HL-60/S4 (cell line): ENCODE data around the gene CDH4.
"Not testable (repeated sequence)": the region's sequence is repeated elsewhere in the genome, so short reads cannot be mapped to it uniquely, and the experiment has no call there.

ENCODE experiments used
- in situ Hi-C: fragments of 300-500 bp; cut with MboI; formaldehyde crosslinking; loops from 2 replicates; pipeline ENCODE4 v1.14.3; 2022; ENCODE audit warnings: low sequenced_read_pairs

The CDH4 gene

GRCh38 chr20:61845233-61845671 is 593.2 kb downstream of the CDH4 start:
- in situ Hi-C loops = no loop called here

DNA sequence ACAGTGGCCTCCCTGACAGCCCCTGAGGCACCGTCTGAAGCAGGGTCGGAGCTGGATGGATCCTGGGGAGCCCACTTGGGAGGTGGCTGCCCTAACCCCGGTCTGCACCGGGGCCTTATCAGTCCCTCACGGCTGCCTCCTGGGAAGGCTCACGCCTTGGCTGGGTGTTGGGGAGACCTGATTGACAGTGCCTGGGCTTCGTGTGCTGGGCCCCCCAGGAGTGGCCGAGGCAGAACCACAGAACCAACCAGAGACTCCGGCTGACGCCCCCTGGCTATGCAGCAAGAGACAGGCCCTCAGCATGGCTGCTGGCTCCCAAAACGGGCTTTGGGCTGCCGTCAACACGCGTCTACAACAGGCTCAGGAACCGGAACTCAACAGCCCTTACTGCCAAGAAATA is 594.0 kb downstream of the CDH4 start:
- in situ Hi-C loops = no loop called here

DNA sequence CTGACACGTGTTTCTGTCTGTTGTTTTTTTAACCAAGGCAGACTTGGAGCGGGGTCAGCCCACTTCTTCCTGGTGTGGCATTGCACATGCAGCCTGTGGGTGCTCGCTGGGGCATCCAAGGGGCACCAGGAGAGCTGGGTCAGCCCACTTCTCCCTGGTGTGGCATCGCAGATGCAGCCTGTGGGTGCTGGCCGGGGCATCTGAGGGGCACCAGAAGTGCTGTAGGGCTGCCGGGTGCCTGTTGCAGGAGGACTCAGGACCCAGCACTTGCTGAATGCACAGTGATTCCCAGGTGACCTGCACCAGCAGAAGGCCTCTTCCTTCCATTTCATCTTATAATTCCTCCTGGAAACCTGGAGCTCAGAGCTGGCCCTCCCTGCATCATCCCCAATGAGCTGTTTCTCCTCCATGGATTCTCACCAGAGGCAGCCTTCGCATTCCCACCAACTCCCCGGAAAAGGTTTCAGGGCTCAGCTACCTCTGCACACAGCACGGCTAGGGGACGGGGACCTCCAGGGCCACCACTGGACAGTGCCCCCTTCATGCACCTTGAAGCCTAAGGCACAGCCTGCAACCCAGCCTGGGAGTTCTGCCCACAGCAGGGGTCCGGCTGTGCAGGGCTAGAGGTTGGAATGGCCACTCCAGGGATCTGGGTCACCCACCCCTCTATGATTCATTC is 594.8 kb downstream of the CDH4 start:
- in situ Hi-C loops = no loop called here

DNA sequence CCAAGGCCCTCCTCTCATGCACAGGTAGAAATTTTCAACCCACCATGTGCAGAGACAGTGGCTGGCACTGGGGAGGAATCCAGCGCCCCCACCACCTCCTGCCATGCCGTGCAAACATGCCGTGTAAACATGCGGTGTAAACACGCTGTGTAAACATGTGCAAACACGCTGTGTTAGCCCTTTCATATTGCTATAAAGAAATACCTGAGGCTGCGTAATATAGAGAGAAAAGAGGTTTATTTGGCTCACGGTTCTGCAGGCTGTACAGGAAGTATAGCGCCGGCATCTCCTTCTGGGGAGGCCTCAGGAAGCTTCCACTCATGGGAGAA is 595.3 kb downstream of the CDH4 start:
- in situ Hi-C loops = no loop called here

DNA sequence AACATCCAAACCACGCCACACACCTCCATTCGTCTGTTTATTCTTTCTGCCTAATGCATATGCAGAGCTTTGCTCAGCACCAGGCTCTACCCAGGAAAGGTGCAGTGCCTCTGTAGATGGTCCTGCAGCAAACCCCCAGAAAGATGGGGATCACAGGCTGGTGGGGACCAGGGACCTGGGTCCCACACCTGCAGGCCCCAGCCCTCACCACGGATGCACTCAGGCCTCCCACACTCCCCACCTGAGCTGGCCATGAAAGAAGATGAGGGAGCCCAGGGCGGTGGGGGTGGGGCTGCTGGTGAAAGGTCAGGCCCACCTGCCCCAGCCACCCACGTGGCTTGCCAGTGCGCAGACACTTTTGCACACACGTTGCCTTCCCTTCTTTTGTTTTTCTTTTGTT is 595.9 kb downstream of the CDH4 start:
- in situ Hi-C loops = no loop called here

DNA sequence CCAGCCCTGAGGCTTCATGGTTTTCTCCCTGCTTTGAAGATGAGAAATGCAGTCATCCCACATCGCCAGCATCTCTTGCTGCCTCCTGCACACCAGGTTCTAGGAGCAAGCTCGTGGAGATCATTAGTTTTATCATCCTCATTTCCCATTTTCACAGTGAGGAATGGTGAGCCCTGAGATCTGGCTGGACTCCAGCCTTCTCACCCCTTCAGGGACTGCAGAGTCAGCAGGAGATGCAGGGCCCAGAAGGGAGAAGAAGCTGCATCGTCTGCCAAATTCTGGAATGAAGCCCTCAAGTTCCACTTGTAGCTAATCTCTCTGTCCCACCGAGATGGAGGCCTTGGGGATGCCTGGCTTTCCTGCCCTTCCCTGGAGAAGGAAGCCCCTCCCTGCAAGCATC is 596.8 kb downstream of the CDH4 start:
- in situ Hi-C loops = no loop called here

- in situ Hi-C loops = no loop called here
Observed at GRCh38 chr20:61849376-61849775, 597.3 kb downstream of the CDH4 start.

DNA sequence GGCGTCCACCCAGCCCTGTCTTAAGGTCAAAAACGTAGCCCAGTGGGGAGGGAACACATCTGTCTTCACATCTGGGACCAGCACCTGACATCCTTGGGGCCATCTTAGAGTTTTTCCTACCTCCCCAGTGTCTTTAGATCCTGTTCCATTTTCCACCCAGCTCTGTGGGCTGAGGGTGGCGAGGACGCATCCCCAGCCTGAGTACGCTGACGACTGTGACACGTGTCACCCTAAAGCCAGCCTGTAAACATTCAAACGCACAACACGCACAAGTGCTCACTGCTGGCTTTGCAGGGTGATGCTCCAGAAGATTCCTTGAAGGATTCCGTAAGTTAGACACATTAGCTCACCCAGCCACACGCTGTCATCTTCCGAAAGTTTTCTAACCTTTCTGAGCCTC is 597.8 kb downstream of the CDH4 start:
- in situ Hi-C loops = no loop called here

DNA sequence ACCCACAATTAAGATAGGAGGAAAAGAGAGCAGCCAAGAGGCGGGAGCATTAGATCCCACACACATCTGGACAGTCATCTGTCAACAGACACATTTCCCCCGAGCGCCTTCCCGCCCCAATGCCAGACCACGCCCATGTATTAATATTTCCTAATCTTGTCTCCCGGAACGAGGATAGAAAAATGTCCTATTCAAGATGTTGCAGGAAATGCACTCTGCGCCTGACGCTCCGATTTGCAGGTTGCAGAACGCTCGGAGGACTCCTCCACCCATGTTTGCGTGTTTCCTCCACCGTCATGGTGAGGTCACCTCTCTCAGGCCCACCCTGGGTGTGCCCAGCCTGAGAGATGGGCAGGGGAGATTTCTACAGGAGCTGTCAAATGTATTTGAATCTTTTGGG is 598.4 kb downstream of the CDH4 start:
- in situ Hi-C loops = no loop called here

- in situ Hi-C loops = no loop called here
Observed at GRCh38 chr20:61850926-61851900, 599.2 kb downstream of the CDH4 start.

DNA sequence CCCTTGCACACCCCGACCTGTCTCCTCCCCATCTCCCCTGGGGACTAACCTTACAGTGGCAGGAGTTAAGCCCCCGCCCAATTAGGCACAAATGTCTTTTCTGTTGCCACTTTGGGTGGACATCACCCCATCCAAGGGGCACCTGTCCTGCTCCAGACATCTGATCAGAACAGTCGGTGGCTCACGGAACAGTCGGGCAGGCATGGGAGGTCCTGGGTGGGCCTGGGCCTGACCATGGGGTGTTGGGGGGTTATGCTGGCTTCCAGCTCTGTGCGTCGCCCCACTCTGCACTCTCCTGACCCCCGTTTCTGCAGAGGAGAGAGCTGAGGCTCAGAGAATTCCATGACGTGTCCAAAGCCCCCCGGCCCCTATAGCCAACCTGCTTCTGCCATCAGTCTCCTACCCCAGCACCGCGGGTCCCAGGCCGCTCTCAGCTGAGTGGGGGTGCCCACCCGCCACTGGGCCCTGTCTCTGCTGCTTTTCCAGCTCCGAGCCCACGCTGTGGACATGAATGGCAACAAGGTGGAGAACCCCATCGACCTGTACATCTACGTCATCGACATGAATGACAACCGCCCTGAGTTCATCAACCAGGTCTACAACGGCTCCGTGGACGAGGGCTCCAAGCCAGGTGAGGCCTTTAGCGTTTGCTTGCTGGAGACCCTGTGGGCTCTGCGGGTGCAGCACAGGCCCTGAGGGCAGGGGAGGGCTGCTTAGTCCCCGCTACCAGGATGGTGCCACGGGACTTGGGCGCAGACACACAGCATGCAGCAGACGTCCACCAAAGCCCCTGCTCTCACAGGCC is 600.4 kb downstream of the CDH4 start:
- in situ Hi-C loops = no loop called here

DNA sequence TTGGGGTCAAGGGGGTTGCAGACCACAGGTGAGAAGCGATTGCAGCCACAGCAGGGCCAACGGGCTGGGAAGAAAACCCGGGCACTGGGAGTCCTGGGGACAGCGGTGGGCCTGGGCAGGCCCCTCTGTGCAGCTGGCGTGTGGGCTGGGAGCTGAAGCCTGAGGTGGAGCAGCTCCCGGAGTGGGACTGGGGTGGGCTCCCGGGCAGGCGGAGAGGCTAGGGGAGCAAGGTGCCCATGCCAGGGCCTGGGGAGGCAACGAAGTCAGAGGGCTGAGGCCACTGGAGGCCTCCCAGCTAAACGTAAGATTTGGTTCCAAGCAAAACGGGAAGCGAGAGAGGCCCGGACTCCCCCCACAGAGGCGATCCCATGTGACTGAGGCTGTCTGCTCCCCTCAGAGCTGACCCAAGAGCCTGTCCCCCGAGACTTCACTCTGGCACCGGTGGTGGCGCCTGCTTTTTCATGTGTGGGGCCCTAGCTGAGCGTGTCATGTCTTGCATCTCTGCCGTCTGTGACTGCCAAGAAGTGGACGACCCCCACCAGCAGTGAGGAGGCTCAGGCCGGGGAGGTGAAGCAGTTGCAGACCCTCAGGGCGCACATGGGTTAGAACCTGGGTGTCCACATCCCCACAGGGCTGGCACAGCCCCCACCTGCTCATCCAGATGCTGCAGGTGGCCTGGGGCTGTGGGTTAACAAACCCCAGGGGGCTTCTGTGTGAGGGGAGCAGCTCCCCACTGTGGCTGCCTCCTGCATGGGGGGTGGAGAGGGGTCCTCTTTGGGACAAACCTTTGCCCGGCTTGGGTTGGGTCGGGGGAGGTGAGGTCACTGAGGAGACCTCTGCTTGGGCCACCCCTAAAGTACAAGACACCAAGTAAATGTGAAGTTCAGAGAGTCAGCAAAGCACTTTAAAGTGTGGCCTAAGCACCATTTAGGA is 601.3 kb downstream of the CDH4 start:
- in situ Hi-C loops = no loop called here

DNA sequence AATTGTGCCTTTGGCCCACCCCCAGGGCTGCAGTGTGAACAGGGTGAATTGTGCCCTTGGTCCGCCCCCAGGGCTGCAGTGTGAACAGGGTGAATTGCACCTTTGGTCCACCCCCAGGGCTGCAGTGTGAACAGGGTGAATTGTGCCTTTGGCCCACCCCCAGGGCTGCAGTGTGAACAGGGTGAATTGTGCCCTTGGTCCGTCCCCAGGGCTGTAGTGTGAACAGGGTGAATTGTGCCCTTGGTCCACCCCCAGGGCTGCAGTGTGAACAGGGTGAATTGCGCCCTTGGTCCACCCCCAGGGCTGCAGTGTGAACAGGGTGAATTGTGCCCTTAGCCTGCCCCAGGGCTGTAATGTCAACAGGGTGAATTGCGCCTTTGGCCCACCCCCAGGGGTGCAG is 602.5 kb downstream of the CDH4 start:
- in situ Hi-C loops = not testable (repeated sequence)

- in situ Hi-C loops = no loop called here
Observed at GRCh38 chr20:61855286-61855685, 603.2 kb downstream of the CDH4 start.

DNA sequence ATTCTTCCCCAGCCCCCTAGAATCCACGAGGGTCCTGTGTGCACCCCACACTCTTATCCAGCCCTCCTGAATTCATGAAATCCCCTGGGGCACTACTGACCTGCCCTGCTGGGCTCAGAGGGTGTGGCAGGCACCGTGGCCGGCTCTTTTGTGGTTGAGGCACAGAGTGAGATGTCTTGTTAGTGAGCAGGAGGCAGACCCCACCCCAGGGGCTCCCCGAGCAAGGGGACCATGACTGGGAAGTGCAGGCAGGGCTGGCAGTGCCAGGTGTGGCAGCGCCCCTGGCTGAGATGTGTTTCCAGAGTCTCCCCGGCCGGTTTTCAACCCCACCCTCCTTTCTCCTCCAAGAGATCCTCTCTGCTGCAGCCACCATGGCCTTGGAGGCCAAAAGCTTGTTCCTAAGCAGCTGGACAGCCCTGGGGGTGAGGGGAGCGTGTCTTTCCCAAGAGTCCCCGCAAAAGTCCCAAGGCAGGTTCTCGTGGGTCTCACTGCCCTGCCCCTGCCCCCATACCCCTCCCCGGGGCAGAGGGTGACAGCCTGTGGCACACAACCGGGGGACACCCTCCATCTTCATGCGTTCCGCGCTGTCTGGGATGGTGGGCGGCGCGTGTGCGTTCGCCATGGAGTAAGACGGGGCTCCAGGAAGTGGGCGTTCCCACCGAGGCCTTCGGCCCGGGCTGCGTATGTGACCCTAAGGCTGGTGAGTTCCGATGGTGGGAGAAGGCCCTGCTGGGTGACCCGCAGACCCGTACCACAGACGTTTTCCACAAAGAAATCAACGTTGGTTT is 604.8 kb downstream of the CDH4 start:
- in situ Hi-C loops = no loop called here

DNA sequence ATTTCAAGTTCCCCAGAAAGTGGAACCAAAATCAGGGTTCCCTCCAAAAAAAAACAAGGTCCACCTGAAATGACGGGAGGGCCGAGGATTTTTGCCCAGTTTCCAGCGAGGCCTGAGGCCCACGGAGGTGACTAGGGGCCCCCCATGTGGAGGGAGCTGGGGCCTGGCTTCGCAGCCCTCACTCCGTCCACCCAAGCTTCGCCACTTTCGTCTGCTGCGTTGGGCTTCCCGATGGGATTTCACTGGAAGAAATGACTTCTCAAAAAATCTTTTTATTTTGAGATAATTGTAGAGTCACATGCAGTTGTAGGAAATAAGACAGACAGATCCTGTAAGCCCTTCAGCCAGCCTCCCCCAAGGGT is 605.3 kb downstream of the CDH4 start:
- in situ Hi-C loops = no loop called here

DNA sequence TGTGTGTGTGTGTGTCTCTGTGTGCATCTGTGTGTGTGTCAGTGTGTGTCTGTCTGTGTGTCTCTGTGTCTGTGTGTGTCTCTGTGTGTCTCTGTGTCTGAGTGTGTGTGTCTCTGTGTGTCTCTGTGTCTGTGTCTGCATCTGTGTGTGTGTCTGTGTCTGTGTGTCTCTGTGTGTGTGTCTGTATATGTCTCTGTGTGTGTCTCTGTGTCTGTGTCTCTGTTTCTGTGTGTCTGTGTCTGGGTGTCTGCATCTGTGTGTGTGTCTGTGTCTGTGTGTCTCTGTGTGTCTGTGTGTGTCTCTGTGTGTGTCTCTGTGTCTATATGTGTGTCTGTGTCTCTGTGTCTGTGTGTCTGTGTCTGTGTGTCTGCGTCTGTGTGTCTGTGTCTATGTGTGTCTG is 605.8 kb downstream of the CDH4 start:
- in situ Hi-C loops = no loop called here

DNA sequence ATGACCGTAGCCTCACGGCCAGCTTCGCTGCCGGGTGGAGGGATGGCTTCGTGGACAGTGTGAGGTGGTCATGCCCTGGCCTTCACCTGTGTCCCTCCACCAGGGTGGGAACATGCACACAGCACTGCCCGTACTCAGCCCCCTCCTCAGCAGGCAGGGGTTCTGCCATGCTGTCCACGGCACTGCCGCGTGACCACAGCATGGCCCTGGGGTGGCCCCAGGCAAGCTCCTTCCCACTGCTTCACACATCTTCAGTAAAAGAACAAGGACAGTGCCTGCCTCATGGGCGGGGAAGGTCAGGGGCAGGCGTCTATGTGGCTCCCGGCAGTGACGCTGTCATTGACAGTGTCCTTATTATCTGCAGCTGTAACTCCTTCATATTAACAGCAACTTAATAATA is 607.7 kb downstream of the CDH4 start:
- in situ Hi-C loops = no loop called here

DNA sequence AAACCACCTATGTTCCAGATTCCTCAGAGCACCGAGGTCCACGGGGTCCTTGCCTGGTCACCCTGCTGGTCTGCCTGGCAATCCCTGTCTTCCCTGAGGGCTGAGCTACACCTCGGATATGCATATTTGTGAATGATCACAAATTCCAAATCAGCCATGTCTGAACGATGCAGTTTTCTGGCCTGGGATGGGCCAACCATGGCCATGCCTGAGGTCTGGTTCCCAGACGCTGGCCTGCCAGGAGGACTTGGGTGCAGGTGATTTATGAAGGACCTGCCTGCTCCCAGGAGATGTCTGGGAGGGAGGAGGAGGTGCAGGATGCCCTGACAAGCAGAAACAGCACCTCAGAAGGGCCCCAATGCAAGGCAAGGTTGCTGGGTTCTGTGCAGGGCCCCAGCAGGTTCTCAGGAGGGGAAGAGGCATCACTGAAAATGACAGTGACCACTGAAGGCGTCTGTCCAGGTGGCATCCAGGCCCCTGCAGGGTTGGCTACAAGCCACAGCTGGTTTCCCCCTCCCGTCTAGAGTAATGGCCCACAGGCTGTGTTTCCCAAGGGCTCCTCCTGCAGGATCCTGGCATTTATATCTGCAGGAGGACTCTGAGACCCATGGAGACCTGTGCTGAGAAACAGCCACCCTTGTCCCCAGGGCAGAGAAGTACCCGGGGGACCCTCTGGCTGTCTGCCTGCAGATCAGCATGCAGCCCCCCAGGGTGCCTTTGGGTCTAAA is 608.4 kb downstream of the CDH4 start:
- in situ Hi-C loops = no loop called here
